Right hindlimb (tissue), 1 donor: ENCODE results near the gene TMEM178A.

Experiments
- DNase-seq: peaks from one replicate; pipeline ENCODE4 v3.0.0-alpha.2; 2018

TMEM178A gene

DNA sequence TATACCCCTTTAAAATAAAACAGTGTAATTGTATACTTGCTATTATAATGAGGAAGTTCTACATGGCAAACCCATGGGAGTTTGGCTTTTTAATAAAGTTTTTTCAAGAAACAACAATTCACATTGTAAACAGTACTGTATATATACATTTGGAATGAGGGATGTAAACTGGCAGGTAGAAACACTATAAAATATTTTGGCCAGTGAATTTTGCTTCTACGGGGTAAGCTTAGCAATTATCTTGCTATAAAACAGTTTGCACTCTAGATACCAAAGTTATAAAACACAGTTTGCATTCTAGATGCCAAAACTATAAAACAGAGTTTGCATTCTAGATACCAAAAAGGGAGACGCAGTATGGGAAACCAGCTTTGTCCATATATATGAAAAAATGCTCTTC lies 96.7 kb downstream of the TMEM178A start:
- no peak for DNase-seq
